Bronchial epithelial cell (primary cell): ENCODE data around the gene SHQ1. TPM values are rescaled to one million over a fixed set of nuclear protein-coding genes. Genes with fewer than 3 reads are reported as not detected.

Experiments
- DNase-seq: peaks from one replicate; pipeline ENCODE4 v3.0.0-alpha.2; 2010; ENCODE audit warnings: low read depth
- FAIRE-seq: peaks from 2 replicates; lab custom pipeline; 2011; peaks lifted over from hg19 to GRCh38; lab: Jason Lieb, UNC
- H3K27me3 ChIP-seq: 2 replicates; pipeline ENCODE4 v1.5.1; 2011; ENCODE audit warnings: low read length; ENCODE audit not compliant: control insufficient read depth, insufficient read depth
- H3K36me3 ChIP-seq: 2 replicates; pipeline ENCODE4 v1.5.1; 2011; ENCODE audit warnings: low read length; ENCODE audit not compliant: control insufficient read depth, insufficient read depth
- H3K4me3 ChIP-seq: 2 replicates; pipeline ENCODE4 v1.5.1; 2011; ENCODE audit warnings: mild to moderate bottlenecking, low read depth, low read length, control low read depth
- CTCF ChIP-seq: IDR thresholded peaks from 2 replicates; pipeline ENCODE4 v1.5.1; 2011; ENCODE audit warnings: mild to moderate bottlenecking, moderate library complexity, low read length, control low read depth, inconsistent platforms; ENCODE audit not compliant: insufficient read depth, severe bottlenecking
- total RNA-seq: library from RNA; depleted of rRNA; stranded (reverse); fragments of >200 nt; gene quantifications from 2 replicates; pipeline ENCODE4 v1.2.1, GENCODE V29; 2014

Gene SHQ1
- total RNA-seq, 1 donor from 2014 or later = 17.6 TPM

- peaks cover 5% of the 10 kb centered on the region for H3K36me3 ChIP-seq
- no peak overlapping the region for H3K4me3 ChIP-seq
- H3K27me3 ChIP-seq = no peaks in the 10 kb centered on the region
- FAIRE-seq (no peak), DNase-seq (no peak)
- TF ChIP-seq CTCF = no peak
Observed at GRCh38 chr3:72814308-72814707, 33.9 kb downstream of the SHQ1 start.

DNA sequence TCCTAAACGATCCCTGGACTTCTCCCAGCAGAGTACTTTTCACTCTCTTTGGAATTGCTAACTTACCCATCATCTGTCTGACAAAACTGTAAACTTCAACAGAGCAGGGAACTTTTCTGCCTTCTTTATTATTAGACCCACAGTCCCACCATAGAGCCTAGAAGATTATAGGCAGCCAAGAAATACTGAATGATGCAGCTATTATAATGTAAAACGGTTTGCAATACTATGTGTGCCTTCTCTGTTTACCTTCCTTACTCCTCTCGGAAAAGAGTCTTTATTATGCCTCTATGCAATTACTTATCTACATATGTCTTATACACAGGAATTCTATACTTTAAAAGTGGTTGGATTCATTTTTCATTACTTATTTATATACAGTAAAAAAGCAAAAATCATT lies 36.0 kb downstream of the SHQ1 start:
- Histone ChIP-seq H3K4me3 (no peak overlapping the region), H3K27me3 (no peaks in the 10 kb centered on the region), H3K36me3 (peaks cover 5% of the 10 kb centered on the region)
- no peak for FAIRE-seq
- DNase-seq = no peak
- TF ChIP-seq CTCF = no peak

DNA sequence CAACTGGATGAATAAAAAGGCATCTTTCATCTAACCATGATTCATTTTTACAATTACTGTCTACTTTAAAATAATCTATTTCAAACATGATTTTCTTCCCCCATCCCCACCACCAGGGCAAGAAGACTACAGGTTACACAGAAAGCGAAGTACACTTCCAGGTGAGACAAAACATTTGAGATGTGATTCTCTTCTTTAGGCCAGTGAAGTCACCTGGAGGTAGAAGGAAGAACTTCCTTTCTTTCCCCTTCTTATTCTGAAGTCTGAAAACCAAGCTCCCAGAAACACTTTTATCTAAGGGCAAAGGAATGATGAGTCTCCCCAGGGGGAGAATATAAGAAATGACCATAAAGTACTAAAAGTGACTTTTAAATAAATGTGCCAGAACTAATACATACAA lies 36.7 kb downstream of the SHQ1 start:
- FAIRE-seq (no peak), DNase-seq (peak; percentile 8)
- H3K36me3 ChIP-seq = peaks cover 1% of the 10 kb centered on the region
- H3K27me3 ChIP-seq = no peaks in the 10 kb centered on the region
- TF ChIP-seq CTCF = no peak
- H3K4me3 ChIP-seq = no peak overlapping the region

DNA sequence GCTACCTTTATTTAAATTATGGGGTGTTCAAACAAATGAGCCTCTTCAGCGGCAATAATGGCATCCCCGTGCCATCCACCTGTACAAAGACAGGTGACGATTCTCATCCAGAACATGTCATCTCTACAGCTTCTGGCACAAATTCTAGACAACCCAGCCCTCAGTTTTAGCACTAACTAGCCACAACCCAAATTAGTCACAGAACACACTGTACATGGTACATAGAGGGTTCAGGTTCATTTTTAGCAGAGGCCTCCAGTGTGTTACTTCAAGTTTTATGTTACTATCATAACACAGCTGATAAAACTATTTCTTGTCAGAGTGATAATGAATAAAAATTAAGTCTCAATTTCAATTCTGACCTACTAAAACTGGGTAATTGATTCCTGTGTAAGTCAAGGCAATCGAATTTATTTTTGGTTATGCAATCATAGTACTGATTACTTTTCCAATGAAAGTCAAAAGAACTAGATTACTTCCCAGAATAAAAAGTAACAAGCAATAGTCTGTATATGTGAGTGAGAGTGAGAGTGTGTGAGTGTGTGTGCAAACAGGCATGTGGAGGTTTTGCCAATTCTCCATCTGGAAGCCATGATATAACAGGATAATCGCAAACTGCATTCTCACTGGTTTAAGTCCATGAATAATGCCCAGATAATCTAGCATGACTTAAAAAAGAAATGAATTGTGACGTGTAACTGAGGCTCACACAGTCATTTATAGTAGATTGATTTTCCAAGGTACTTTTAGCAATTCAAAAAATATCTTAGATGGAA lies 37.4 kb downstream of the SHQ1 start:
- DNase-seq = no peak
- no peak for FAIRE-seq
- Histone ChIP-seq H3K4me3 (no peak overlapping the region), H3K36me3 (peaks cover 1% of the 10 kb centered on the region), H3K27me3 (no peaks in the 10 kb centered on the region)
- no peak for TF ChIP-seq CTCF

DNA sequence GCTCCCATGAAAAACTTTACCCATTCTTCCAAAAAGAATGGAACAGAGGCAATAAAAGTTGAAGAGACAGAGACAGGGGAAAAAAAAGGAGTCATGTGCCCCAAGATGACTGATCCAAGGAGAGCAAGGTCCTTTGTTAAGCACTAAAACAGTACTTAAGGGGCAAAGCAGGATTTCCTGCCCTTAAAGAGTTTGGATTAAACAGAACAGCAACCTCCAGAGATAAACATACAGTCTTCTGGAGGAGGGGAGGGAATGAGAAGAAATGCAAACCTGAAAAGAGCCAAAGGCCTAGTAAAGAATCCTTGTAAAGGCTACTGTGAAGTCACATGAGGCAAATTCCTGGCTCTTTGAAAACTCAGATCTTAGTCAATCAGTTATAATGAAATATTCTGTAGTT lies 38.2 kb downstream of the SHQ1 start:
- no peak for FAIRE-seq

More for the DNA sequence above, 38.2 kb downstream of the SHQ1 start:
- DNase-seq = no peak
- no peak overlapping the region for H3K4me3 ChIP-seq
- H3K27me3 ChIP-seq = no peaks in the 10 kb centered on the region
- no peak for TF ChIP-seq CTCF
- peaks cover 1% of the 10 kb centered on the region for H3K36me3 ChIP-seq
